ENCODE data around the gene AMOTL2.

Gene AMOTL2

GRCh38 chr3:134354612-134355251 is 19.5 kb downstream of the AMOTL2 start:
- Mint-ChIP-seq H3K9me3 (no peaks in the 10 kb centered on the region), H3K27me3 (no peaks in the 10 kb centered on the region), H3K4me3 (no peak overlapping the region), H3K4me1 (no peaks in the 10 kb centered on the region), H3K27ac (no peak overlapping the region)
- DNase-seq (no peak), ATAC-seq (no peak)

- H3K27ac Mint-ChIP-seq: no peak overlapping the region
- no peaks in the 10 kb centered on the region for H3K4me1 Mint-ChIP-seq
- H3K4me3 Mint-ChIP-seq: no peak overlapping the region
- DNase-seq (no peak), ATAC-seq (no peak)
- no peaks in the 10 kb centered on the region for H3K9me3 Mint-ChIP-seq
- no peaks in the 10 kb centered on the region for H3K27me3 Mint-ChIP-seq
Measured at GRCh38 chr3:134353831-134354611, 20.2 kb downstream of the AMOTL2 start.

DNA sequence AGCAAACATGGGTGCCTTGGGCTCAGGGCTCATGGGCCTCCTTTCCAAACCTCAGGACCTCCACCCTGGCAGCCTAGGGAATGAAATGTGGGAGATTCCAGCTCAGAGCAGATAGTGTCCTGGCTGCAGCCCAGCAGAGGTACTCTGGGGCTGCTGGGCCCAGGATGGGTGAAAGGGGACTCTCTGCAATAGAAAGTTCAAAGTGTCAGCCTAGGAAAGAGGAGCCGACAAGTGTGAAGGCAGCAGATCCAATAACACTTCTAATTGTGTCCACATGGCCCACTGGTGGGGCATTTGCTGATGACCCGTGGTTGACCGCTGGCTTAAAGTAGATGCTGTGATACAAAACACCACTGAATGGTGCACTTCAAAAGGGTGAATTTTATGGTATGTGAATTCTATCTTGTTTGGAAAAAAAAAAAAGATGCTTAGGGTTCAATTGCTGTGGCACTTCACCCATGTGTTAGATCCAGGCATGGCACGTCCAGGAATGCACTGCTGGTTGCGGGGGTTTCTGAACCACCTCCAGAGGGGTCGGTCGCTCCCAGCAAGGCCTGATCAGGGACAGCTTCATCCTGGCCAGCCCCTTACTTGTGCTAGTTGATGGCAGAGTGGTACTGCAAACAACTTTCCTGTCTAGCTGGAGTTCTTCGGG is 20.9 kb downstream of the AMOTL2 start:
- H3K27ac Mint-ChIP-seq: no peak overlapping the region
- no peaks in the 10 kb centered on the region for H3K27me3 Mint-ChIP-seq
- no peak for DNase-seq
- no peak for ATAC-seq
- no peak overlapping the region for H3K4me3 Mint-ChIP-seq
- H3K4me1 Mint-ChIP-seq: no peaks in the 10 kb centered on the region
- no peaks in the 10 kb centered on the region for H3K9me3 Mint-ChIP-seq

DNA sequence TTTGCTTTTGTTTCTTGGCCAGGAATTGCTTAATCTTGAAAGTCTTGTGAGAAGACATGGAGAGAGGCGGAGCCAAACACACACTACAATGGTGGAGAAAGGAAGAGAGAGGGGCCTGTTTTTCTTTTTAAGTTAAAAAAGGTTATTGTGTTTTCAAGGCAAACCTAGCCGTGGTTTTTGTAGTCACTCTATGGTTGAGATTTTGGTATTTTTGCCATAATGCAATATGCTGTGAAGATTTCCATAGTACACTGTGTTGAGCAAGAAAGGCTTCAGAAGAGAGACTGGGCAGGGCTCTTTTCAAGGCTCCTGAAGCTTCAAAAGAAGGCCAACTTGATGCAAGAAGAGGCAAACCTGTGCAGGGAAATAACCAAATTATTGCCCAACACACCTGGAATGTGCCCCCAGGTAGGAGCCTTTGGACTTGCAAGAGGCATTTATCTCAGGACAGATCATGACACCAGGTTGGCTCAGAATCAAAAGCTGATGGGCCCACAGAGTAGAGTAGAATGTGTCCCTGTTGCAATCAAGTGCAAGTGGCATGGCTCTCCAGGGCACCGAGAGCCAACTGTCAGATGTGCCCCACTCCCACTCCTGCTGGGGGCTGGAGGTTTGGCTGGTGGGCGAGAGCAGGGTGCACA is 22.1 kb downstream of the AMOTL2 start:
- no peak for DNase-seq
- H3K4me1 Mint-ChIP-seq: no peaks in the 10 kb centered on the region
- H3K4me3 Mint-ChIP-seq: no peak overlapping the region
- H3K9me3 Mint-ChIP-seq: no peaks in the 10 kb centered on the region
- no peak for ATAC-seq
- no peak overlapping the region for H3K27ac Mint-ChIP-seq
- H3K27me3 Mint-ChIP-seq: no peaks in the 10 kb centered on the region

DNA sequence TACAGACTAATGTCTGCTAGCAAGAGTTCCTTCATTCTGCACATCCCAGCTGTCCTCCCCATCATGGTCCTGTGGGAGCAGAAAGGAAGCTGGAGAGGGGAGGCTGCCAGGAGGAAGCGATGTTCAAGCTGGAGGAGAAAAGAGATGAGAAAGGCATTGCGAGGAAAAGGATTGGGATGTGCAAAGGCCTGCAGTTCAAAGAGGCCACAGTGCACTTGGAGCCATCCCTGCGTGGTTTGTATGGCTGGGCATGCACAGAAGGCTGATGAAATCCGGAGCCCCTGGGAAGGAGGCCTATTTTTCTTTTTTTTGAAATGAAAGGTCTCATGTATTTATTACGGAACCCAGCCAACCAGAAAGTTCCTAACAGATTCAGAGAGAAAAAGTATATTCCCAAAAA is 22.8 kb downstream of the AMOTL2 start:
- DNase-seq (no peak), ATAC-seq (no peak)
- H3K27ac Mint-ChIP-seq: no peak overlapping the region
- peaks cover 5% of the 10 kb centered on the region in 2 donors for H3K9me3 Mint-ChIP-seq
- H3K4me3 Mint-ChIP-seq: no peak overlapping the region
- H3K27me3 Mint-ChIP-seq: no peaks in the 10 kb centered on the region
- H3K4me1 Mint-ChIP-seq: no peaks in the 10 kb centered on the region

- Mint-ChIP-seq H3K27me3 (no peaks in the 10 kb centered on the region), H3K4me3 (no peak overlapping the region), H3K9me3 (peaks cover 6 to 9% of the 10 kb centered on the region in 2 donors), H3K27ac (no peak overlapping the region), H3K4me1 (no peaks in the 10 kb centered on the region)
- ATAC-seq (no peak), DNase-seq (no peak)
Measured at GRCh38 chr3:134350861-134351311, 23.4 kb downstream of the AMOTL2 start.

DNA sequence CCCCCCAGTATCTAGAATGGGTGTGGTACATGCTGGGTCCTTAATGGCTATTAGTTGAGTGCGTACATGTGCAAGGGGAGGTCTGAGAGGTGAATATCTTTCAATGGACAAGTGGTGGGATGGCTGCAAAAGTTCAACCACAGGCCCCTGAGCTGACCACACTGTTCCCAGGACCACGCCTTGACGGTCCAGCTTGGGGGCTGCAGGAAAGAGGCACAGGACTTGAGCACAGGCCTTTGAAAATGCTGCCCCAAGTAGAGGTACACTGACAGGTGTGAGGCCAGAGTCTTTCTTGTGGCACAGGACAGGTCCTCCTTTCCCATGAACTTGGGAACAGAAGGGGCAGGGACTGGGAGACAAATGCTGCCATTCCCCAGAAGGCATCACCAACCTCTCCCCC is 24.0 kb downstream of the AMOTL2 start:
- H3K27me3 Mint-ChIP-seq: no peaks in the 10 kb centered on the region
- peaks cover 6 to 9% of the 10 kb centered on the region in 2 donors for H3K9me3 Mint-ChIP-seq
- no peak overlapping the region for H3K27ac Mint-ChIP-seq
- DNase-seq (no peak), ATAC-seq (no peak)
- no peak overlapping the region for H3K4me3 Mint-ChIP-seq
- no peaks in the 10 kb centered on the region for H3K4me1 Mint-ChIP-seq

DNA sequence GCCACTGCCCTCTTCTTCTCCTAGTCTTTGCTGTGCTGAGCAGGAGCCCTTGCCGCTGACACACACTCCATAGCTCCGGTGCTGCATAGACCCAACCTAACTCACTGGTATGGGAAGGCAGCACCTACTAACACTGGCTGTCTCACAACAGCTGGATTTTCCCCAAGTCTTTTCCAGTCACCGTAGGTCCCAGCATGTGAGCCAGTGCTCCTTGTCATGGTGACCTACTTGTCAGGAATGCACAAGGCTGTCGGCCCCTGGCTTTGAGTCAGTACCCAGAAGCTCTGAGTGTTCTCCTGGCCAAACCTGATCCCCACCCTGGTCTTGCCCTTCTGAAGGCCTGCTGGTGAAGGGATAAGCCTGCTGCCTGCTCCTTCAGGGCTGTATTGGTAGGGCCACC is 25.7 kb downstream of the AMOTL2 start:
- ATAC-seq (no peak), DNase-seq (no peak)

DNA sequence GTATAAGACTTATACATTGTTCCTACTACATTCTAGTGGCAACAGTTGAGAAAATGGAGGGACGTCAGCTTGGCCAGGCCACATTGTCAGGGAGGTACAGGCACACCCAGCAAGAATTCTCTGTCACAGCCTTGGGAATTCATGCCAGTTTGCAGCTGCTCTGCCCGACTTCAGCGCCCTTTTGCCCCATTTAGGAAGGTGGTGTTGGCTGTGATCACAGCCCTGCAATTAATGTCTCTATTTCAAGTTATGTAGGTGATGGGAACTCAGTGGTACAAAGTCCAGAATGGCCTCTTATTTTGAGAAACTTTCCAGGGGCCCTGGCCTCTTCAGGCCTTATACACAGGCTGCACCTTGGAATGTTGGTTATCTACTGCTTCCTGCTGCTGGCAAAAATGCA is 26.7 kb downstream of the AMOTL2 start:
- H3K27me3 Mint-ChIP-seq: no peaks in the 10 kb centered on the region
- H3K27ac Mint-ChIP-seq: no peak overlapping the region
- no peak overlapping the region for H3K4me3 Mint-ChIP-seq
- peaks cover 6 to 9% of the 10 kb centered on the region in 2 donors for H3K9me3 Mint-ChIP-seq
- H3K4me1 Mint-ChIP-seq: no peaks in the 10 kb centered on the region
- ATAC-seq: no peak
- DNase-seq: no peak

More for the DNA sequence above, 25.7 kb downstream of the AMOTL2 start:
- no peaks in the 10 kb centered on the region for H3K27me3 Mint-ChIP-seq
- H3K4me3 Mint-ChIP-seq: no peak overlapping the region
- H3K9me3 Mint-ChIP-seq: peaks cover 6 to 9% of the 10 kb centered on the region in 2 donors
- H3K27ac Mint-ChIP-seq: no peak overlapping the region
- H3K4me1 Mint-ChIP-seq: no peaks in the 10 kb centered on the region

- no peaks in the 10 kb centered on the region for H3K4me1 Mint-ChIP-seq
- no peaks in the 10 kb centered on the region for H3K27me3 Mint-ChIP-seq
- H3K27ac Mint-ChIP-seq: no peak overlapping the region
- ATAC-seq: no peak
- DNase-seq: no peak
- no peak overlapping the region for H3K4me3 Mint-ChIP-seq
- H3K9me3 Mint-ChIP-seq: peaks cover 6 to 9% of the 10 kb centered on the region in 2 donors
Measured at GRCh38 chr3:134346744-134347143, 27.5 kb downstream of the AMOTL2 start.

DNA sequence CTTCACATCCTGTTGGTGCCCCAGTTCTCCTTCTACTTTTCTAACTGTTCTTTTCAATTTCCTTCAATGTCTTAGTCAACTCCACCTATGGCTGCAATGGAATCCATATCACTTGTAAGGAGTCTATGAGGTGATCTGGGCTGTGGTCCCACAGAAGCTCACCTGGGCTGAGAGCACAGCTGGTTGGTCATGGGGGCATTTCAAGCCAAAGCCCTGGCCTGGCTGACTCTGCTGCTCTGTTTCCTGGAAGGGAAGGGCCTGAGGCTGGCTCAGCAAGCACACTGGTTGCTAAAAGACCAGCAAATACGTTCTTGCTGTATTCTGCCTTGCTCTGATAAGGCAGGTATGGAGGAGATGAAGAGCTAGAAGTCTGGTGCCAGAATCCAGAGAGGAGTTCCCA is 29.0 kb downstream of the AMOTL2 start:
- ATAC-seq: no peak
- Mint-ChIP-seq H3K27me3 (no peaks in the 10 kb centered on the region), H3K4me1 (no peaks in the 10 kb centered on the region), H3K4me3 (no peak overlapping the region), H3K27ac (peak overlapping the region in 1 of 2 donors; percentile 72), H3K9me3 (peaks cover 6 to 9% of the 10 kb centered on the region in 2 donors)
- no peak for DNase-seq

DNA sequence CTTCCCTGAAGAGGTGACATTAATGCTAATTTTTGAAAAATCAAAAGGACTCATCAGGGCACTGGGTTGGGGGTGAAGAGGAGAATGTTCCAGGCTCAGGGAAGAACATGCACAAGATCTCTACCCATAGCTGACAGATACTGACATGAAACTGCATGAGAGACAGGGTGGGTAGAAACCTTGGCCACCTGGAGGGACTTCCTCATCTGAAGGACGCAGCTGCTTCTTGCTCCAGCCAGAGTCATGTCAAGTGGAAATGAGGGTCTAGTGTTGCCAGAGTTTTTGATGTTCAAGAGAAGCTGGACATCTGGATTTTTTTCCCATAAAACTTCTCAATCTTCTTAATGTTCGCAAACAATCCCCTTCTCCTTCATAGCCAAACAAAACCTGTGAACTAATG is 29.7 kb downstream of the AMOTL2 start:
- DNase-seq (no peak), ATAC-seq (no peak)
- no peak overlapping the region for H3K27ac Mint-ChIP-seq
- H3K9me3 Mint-ChIP-seq: peaks cover 6 to 9% of the 10 kb centered on the region in 2 donors
- H3K27me3 Mint-ChIP-seq: no peaks in the 10 kb centered on the region
- no peaks in the 10 kb centered on the region for H3K4me1 Mint-ChIP-seq
- no peak overlapping the region for H3K4me3 Mint-ChIP-seq

DNA sequence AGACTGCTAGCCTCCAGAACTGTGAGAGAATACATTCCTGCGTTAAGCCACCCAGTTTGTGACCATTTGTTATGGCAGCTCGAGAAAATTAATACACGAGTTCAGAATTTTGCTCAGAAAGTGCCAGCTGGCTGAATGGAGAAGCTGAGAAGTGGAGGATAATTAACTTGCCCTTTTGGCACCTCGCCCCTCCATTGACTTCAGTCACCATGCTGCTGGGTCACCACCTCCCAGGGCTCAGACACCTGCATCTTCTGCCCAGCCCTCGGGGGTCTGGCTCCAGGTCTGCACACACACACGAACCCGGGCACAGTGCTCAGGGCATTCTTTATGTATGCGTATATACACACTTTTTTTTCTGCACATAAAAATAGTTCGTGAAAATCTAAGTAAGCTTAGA is 32.0 kb downstream of the AMOTL2 start:
- ATAC-seq (no peak), DNase-seq (no peak)
- Mint-ChIP-seq H3K9me3 (peaks cover 6 to 9% of the 10 kb centered on the region in 2 donors), H3K4me1 (no peaks in the 10 kb centered on the region), H3K27me3 (no peaks in the 10 kb centered on the region), H3K27ac (no peak overlapping the region), H3K4me3 (no peak overlapping the region)

DNA sequence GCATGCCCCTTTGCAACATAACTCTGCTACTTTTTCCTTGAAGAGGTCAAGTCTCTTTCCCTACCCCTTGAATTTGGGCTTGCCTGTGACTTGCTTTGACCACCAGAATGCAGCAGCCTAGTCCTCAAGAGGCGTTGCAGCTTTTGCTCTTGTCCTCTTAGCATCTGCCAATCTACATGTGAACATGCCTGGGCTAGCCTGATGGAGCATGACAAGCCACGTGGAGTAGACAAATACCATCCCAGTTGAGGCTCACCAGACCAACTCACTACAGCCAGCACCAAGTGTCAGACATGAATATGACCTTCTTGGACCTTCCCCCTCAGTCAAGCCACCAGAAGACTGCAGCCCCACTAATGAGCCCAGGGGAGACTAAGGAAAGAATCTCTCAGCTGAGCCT is 32.9 kb downstream of the AMOTL2 start:
- no peak for ATAC-seq
- no peak overlapping the region for H3K27ac Mint-ChIP-seq
- no peaks in the 10 kb centered on the region for H3K27me3 Mint-ChIP-seq
- H3K4me1 Mint-ChIP-seq: no peaks in the 10 kb centered on the region
- no peak for DNase-seq
- H3K9me3 Mint-ChIP-seq: peaks cover 1 to 4% of the 10 kb centered on the region in 2 donors
- no peak overlapping the region for H3K4me3 Mint-ChIP-seq

DNA sequence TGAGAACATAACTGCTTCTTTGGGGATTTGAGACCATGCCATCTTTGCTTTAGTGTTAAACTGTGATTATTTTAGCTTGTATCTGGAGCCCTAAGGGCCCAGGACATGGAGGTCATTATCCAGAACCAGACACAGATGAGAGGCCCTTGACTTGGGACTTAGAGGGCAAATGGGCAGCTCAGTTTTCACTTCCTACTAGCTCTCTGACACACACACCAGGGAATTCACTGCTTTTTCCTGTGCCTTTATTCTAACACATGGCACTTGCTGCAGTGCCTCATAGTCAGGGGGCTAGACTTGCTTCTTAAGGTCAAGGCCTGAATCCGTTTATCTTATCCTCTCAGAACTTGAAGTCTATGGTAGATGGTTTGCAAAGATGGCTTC is 33.3 kb downstream of the AMOTL2 start:
- no peaks in the 10 kb centered on the region for H3K4me1 Mint-ChIP-seq
- no peak overlapping the region for H3K27ac Mint-ChIP-seq
- no peak overlapping the region for H3K4me3 Mint-ChIP-seq
- ATAC-seq (no peak), DNase-seq (no peak)
- H3K27me3 Mint-ChIP-seq: no peaks in the 10 kb centered on the region
- no peaks in the 10 kb centered on the region for H3K9me3 Mint-ChIP-seq
